GM12872 (cell line): ENCODE results near the gene TNFRSF8.
A peak's percentile ranks its signal among the peaks of the same experiment; 100 is the strongest.

ENCODE experiments used
- CTCF ChIP-seq: IDR thresholded peaks from 3 replicates; pipeline ENCODE4 v1.5.1; 2011; ENCODE audit warnings: low read depth, mild to moderate bottlenecking, low read length, moderate library complexity; ENCODE audit not compliant: insufficient read depth

TNFRSF8 gene

GRCh38 chr1:12100071-12100470 is 37.0 kb downstream of the TNFRSF8 start:
- TF ChIP-seq CTCF: no peak

GRCh38 chr1:12102066-12102465 is 39.0 kb downstream of the TNFRSF8 start:
- no peak for TF ChIP-seq CTCF

GRCh38 chr1:12104417-12104816 is 41.3 kb downstream of the TNFRSF8 start:
- no peak for TF ChIP-seq CTCF

- TF ChIP-seq CTCF: no peak
Measured at GRCh38 chr1:12106153-12106552, 43.0 kb downstream of the TNFRSF8 start.

- peak; percentile 39; the same call in 2 of the 3 replicates for TF ChIP-seq CTCF
Measured at GRCh38 chr1:12106861-12107260, 43.8 kb downstream of the TNFRSF8 start.

- no peak for TF ChIP-seq CTCF
Measured at GRCh38 chr1:12107718-12108117, 44.6 kb downstream of the TNFRSF8 start.

- TF ChIP-seq CTCF: no peak
Measured at GRCh38 chr1:12109901-12110300, 46.8 kb downstream of the TNFRSF8 start.

GRCh38 chr1:12111741-12112140 is 48.6 kb downstream of the TNFRSF8 start:
- TF ChIP-seq CTCF: no peak
